HUES64 (cell line): ENCODE data around the gene GPR27.
A peak's percentile ranks its signal among the peaks of the same experiment; 100 is the strongest.

ENCODE experiments used
- H3K27ac ChIP-seq: 2 replicates; pipeline ENCODE4 v1.7.0; 2013; ENCODE audit warnings: low read depth, low read length, inconsistent platforms
- H3K27me3 ChIP-seq: 2 replicates; pipeline ENCODE4 v1.6.1; 2013; ENCODE audit warnings: mild to moderate bottlenecking, low read length; ENCODE audit not compliant: insufficient read depth
- H3K36me3 ChIP-seq: 2 replicates; pipeline ENCODE4 v1.6.1; 2013; ENCODE audit warnings: mild to moderate bottlenecking, low read length; ENCODE audit not compliant: insufficient read depth
- H3K4me1 ChIP-seq: 2 replicates; pipeline ENCODE4 v1.6.1; 2013; ENCODE audit warnings: mild to moderate bottlenecking, low read length, moderate library complexity; ENCODE audit not compliant: insufficient read depth
- H3K4me3 ChIP-seq: 2 replicates; pipeline ENCODE4 v1.5.1; 2013; ENCODE audit warnings: mild to moderate bottlenecking, low read length, moderate library complexity
- H3K9ac ChIP-seq: 2 replicates; pipeline ENCODE4 v1.6.1; 2013; ENCODE audit warnings: mild to moderate bottlenecking, low read depth, low read length
- H3K9me3 ChIP-seq: 2 replicates; pipeline ENCODE4 v1.6.1; 2013; ENCODE audit warnings: low read depth, low read length; ENCODE audit not compliant: insufficient read depth
- WGBS: fragments of 150-250, 120-280 bp; methylation state at CpG from one replicate; pipeline ENCODE4 v1.1.7; 2013; ENCODE audit warnings: missing lambda C conversion rate; 5-methylcytosine and 5-hydroxymethylcytosine counted together

GPR27 gene

GRCh38 chr3:71734881-71735280, 18.8 kb upstream of the GPR27 start:
- Histone ChIP-seq H3K9me3 (no peaks in the 10 kb centered on the region), H3K9ac (no peak overlapping the region), H3K27me3 (no peaks in the 10 kb centered on the region), H3K4me3 (no peak overlapping the region), H3K27ac (no peak overlapping the region), H3K4me1 (peaks cover 12% of the 10 kb centered on the region), H3K36me3 (no peaks in the 10 kb centered on the region)
- no CpG with 5 or more reads among the region's 1 CpG for WGBS

- no peak overlapping the region for H3K9ac ChIP-seq
- WGBS: no CpG with 5 or more reads among the region's 1 CpG
- no peak overlapping the region for H3K4me3 ChIP-seq
- H3K4me1 ChIP-seq: no peaks in the 10 kb centered on the region
- H3K27ac ChIP-seq: no peak overlapping the region
- no peaks in the 10 kb centered on the region for H3K36me3 ChIP-seq
- peaks cover 27% of the 10 kb centered on the region for H3K9me3 ChIP-seq
- H3K27me3 ChIP-seq: no peaks in the 10 kb centered on the region
Measured at GRCh38 chr3:71742621-71743020, 11.0 kb upstream of the GPR27 start.

- H3K27ac ChIP-seq: no peak overlapping the region
- no peak overlapping the region for H3K4me3 ChIP-seq
- no peak overlapping the region for H3K9ac ChIP-seq
- H3K27me3 ChIP-seq: no peaks in the 10 kb centered on the region
- peaks cover 27% of the 10 kb centered on the region for H3K9me3 ChIP-seq
- no peaks in the 10 kb centered on the region for H3K4me1 ChIP-seq
- 89% methylated on average over 2 of the region's 3 CpGs for WGBS
- no peaks in the 10 kb centered on the region for H3K36me3 ChIP-seq
Measured at GRCh38 chr3:71744738-71745137, 8.9 kb upstream of the GPR27 start.

GRCh38 chr3:71751602-71752001, 2.1 kb upstream of the GPR27 start:
- Histone ChIP-seq H3K4me1 (peaks cover 15% of the 10 kb centered on the region), H3K27me3 (peaks cover 55% of the 10 kb centered on the region), H3K27ac (no peak overlapping the region), H3K9ac (no peak overlapping the region), H3K9me3 (no peaks in the 10 kb centered on the region), H3K36me3 (no peaks in the 10 kb centered on the region), H3K4me3 (no peak overlapping the region)
- 87% methylated on average over 2 of the region's 4 CpGs for WGBS

GRCh38 chr3:71752831-71753700, 589 bp upstream of the GPR27 start:
- Histone ChIP-seq H3K4me3 (peak overlapping the region; percentile 69), H3K4me1 (peaks cover 15% of the 10 kb centered on the region), H3K36me3 (no peaks in the 10 kb centered on the region), H3K9ac (0 out of 2 replicates have a peak overlapping the region, but pooled peaks have one; percentile 10), H3K27ac (no peak overlapping the region), H3K27me3 (peaks cover 65% of the 10 kb centered on the region), H3K9me3 (no peaks in the 10 kb centered on the region)
- 7% methylated on average over 68 of the region's 68 CpGs for WGBS

- H3K4me1 ChIP-seq: peaks cover 15% of the 10 kb centered on the region
- 26% methylated on average over 65 of the region's 65 CpGs for WGBS
- no peak overlapping the region for H3K27ac ChIP-seq
- no peaks in the 10 kb centered on the region for H3K9me3 ChIP-seq
- H3K9ac ChIP-seq: peak overlapping the region; percentile 75
- H3K4me3 ChIP-seq: peak overlapping the region; percentile 69
- no peaks in the 10 kb centered on the region for H3K36me3 ChIP-seq
- H3K27me3 ChIP-seq: peaks cover 68% of the 10 kb centered on the region
Measured at GRCh38 chr3:71754610-71755253, 1.1 kb downstream of the GPR27 start.

GRCh38 chr3:71758091-71758490, 4.4 kb downstream of the GPR27 start:
- Histone ChIP-seq H3K27ac (no peak overlapping the region), H3K27me3 (peaks cover 52% of the 10 kb centered on the region)
- WGBS: 87% methylated on average over 2 of the region's 2 CpGs

GRCh38 chr3:71759401-71759800, 5.7 kb downstream of the GPR27 start:
- no peak overlapping the region for H3K4me3 ChIP-seq
- 87% methylated on average over 5 of the region's 5 CpGs for WGBS
- H3K9ac ChIP-seq: no peak overlapping the region
- peaks cover 11% of the 10 kb centered on the region for H3K4me1 ChIP-seq
- H3K27me3 ChIP-seq: peaks cover 40% of the 10 kb centered on the region
- no peaks in the 10 kb centered on the region for H3K36me3 ChIP-seq
- no peak overlapping the region for H3K27ac ChIP-seq
- no peaks in the 10 kb centered on the region for H3K9me3 ChIP-seq

More at GRCh38 chr3:71758091-71758490, 4.4 kb downstream of the GPR27 start:
- Histone ChIP-seq H3K9me3 (no peaks in the 10 kb centered on the region), H3K36me3 (no peaks in the 10 kb centered on the region), H3K4me3 (no peak overlapping the region), H3K9ac (no peak overlapping the region), H3K4me1 (peaks cover 11% of the 10 kb centered on the region)

- H3K9me3 ChIP-seq: no peaks in the 10 kb centered on the region
- no peak overlapping the region for H3K4me3 ChIP-seq
- H3K27me3 ChIP-seq: peaks cover 33% of the 10 kb centered on the region
- no peaks in the 10 kb centered on the region for H3K36me3 ChIP-seq
- no peak overlapping the region for H3K27ac ChIP-seq
- H3K9ac ChIP-seq: no peak overlapping the region
- WGBS: 82% methylated on average over 1 of the region's 1 CpG
- H3K4me1 ChIP-seq: peaks cover 8% of the 10 kb centered on the region
Measured at GRCh38 chr3:71760140-71760539, 6.5 kb downstream of the GPR27 start.

GRCh38 chr3:71763426-71763825, 9.8 kb downstream of the GPR27 start:
- Histone ChIP-seq H3K9ac (no peak overlapping the region), H3K27ac (no peak overlapping the region), H3K4me1 (peaks cover 2% of the 10 kb centered on the region; the same call in 1 of the 2 replicates), H3K9me3 (no peaks in the 10 kb centered on the region), H3K27me3 (peaks cover 5% of the 10 kb centered on the region; the same call in 1 of the 2 replicates), H3K4me3 (no peak overlapping the region), H3K36me3 (no peaks in the 10 kb centered on the region)
- 88% methylated on average over 3 of the region's 5 CpGs for WGBS

- H3K9me3 ChIP-seq: no peaks in the 10 kb centered on the region
- H3K9ac ChIP-seq: no peak overlapping the region
- H3K27ac ChIP-seq: no peak overlapping the region
- H3K4me3 ChIP-seq: no peak overlapping the region
- 92% methylated on average over 5 of the region's 5 CpGs for WGBS
- H3K36me3 ChIP-seq: no peaks in the 10 kb centered on the region
- H3K27me3 ChIP-seq: no peaks in the 10 kb centered on the region
- H3K4me1 ChIP-seq: peaks cover 28% of the 10 kb centered on the region
Measured at GRCh38 chr3:71771126-71771525, 17.5 kb downstream of the GPR27 start.
